Keratinocyte (primary cell): ENCODE data around the gene PLBD2. TPM values are rescaled to one million over a fixed set of nuclear protein-coding genes. Genes with fewer than 3 reads are reported as not detected.

Experiments
- DNase-seq: peaks from one replicate; pipeline ENCODE4 v3.0.0-alpha.2; 2011; ENCODE audit warnings: low read depth, missing footprints, low spot score
- FAIRE-seq: peaks from 2 replicates; lab custom pipeline; 2011; peaks lifted over from hg19 to GRCh38; lab: Jason Lieb, UNC
- H2AFZ ChIP-seq: 2 replicates; pipeline ENCODE4 v1.6.0; 2012; ENCODE audit warnings: low read length, control low read depth, inconsistent platforms; ENCODE audit not compliant: control insufficient read depth
- H3K27ac ChIP-seq: 2 replicates; pipeline ENCODE4 v1.5.1; 2011; ENCODE audit warnings: low read length; ENCODE audit not compliant: control insufficient read depth, insufficient read depth
- H3K27me3 ChIP-seq: 3 replicates; pipeline ENCODE4 v1.6.0; 2011; ENCODE audit warnings: low read length; ENCODE audit not compliant: control insufficient read depth, insufficient read depth; ENCODE audit errors: extremely low read depth
- H3K36me3 ChIP-seq, 2 experiments: 2 replicates in 1 of 2; 3 replicates in 1 of 2; pipeline ENCODE4 v1.5.1; 2011; ENCODE audit warnings: low read length in 2 of 2, mild to moderate bottlenecking in 1 of 2; ENCODE audit not compliant: control insufficient read depth in 2 of 2, insufficient read depth in 2 of 2; ENCODE audit errors: extremely low read depth in 1 of 2
- H3K4me1 ChIP-seq: 3 replicates; pipeline ENCODE4 v1.5.1; 2011; ENCODE audit warnings: low read length; ENCODE audit not compliant: control insufficient read depth, insufficient read depth; ENCODE audit errors: extremely low read depth
- H3K4me2 ChIP-seq: 3 replicates; pipeline ENCODE4 v1.6.0; 2011; ENCODE audit warnings: low read depth, low read length; ENCODE audit not compliant: control insufficient read depth, insufficient read depth; ENCODE audit errors: extremely low read depth
- H3K4me3 ChIP-seq, 3 experiments: fragments of 200-600 bp in 1 of 3; sonication (generic) in 1 of 3; 2 replicates in 2 of 3; 3 replicates in 1 of 3; pipeline ENCODE4 v1.5.1; 2011 to 2016; ENCODE audit warnings: low read length in 3 of 3, mild to moderate bottlenecking in 3 of 3, control low read depth in 2 of 3, inconsistent platforms in 1 of 3, low read depth in 1 of 3, mixed read lengths in 1 of 3, mixed run types in 1 of 3, moderate library complexity in 1 of 3; ENCODE audit not compliant: control insufficient read depth in 2 of 3, insufficient read depth in 2 of 3; ENCODE audit errors: extremely low read depth in 1 of 3
- H3K79me2 ChIP-seq: 2 replicates; pipeline ENCODE4 v1.6.0; 2012; ENCODE audit warnings: low read length; ENCODE audit not compliant: control insufficient read depth, insufficient read depth
- H3K9ac ChIP-seq: 3 replicates; pipeline ENCODE4 v1.6.0; 2011; ENCODE audit warnings: low read length; ENCODE audit not compliant: control insufficient read depth, insufficient read depth; ENCODE audit errors: extremely low read depth
- H3K9me1 ChIP-seq: 3 replicates; pipeline ENCODE4 v1.6.0; 2011; ENCODE audit warnings: low read length; ENCODE audit not compliant: control insufficient read depth, insufficient read depth; ENCODE audit errors: extremely low read depth
- H3K9me3 ChIP-seq: 2 replicates; pipeline ENCODE4 v1.5.1; 2012; ENCODE audit warnings: low read depth, low read length; ENCODE audit not compliant: control insufficient read depth
- H4K20me1 ChIP-seq: 3 replicates; pipeline ENCODE4 v1.6.0; 2011; ENCODE audit warnings: low read length; ENCODE audit not compliant: control insufficient read depth, insufficient read depth; ENCODE audit errors: extremely low read depth
- CTCF ChIP-seq, 3 experiments: IDR thresholded peaks in 1 of 3; conservative IDR thresholded peaks in 1 of 3; optimal IDR thresholded peaks in 1 of 3; 2 replicates in 2 of 3; 3 replicates in 1 of 3; pipeline versions ENCODE3 to v1.5.1; 2011; ENCODE audit warnings: low read length in 3 of 3, mild to moderate bottlenecking in 3 of 3, moderate library complexity in 2 of 3, control low read depth in 1 of 3, inconsistent platforms in 1 of 3; ENCODE audit not compliant: insufficient read depth in 2 of 3; ENCODE audit errors: extremely low read depth in 1 of 3
- EZH2 ChIP-seq: IDR thresholded peaks from one replicate; pipeline ENCODE4 v1.6.1; 2012; ENCODE audit warnings: inconsistent platforms, mild to moderate bottlenecking, low read length, moderate library complexity
- dilution Hi-C: fragments of 300-500 bp; cut with MboI; formaldehyde crosslinking; loops from one replicate; pipeline ENCODE4 v1.7.0; 2020; ENCODE audit warnings: low sequenced_read_pairs; ENCODE audit not compliant: extremely low pct_ligation_motif_present
- polyA plus RNA-seq, 5 experiments: library from polyadenylated mRNA; depleted of rRNA in 3 of 5; stranded (reverse) in 3 of 5; stranded (forward) in 1 of 5; unstranded in 1 of 5; fragments of >200 nt; gene quantifications; 1 replicate in 1 of 5; 2 replicates in 3 of 5; 3 replicates in 1 of 5; pipeline versions ENCODE4 v1.2.1 to v1.2.3, GENCODE V29; 2011 to 2012; ENCODE audit warnings: missing spikeins in 2 of 5, low read depth in 1 of 5, low replicate concordance in 1 of 5

Gene PLBD2
- polyA plus RNA-seq, 1 donor (not counting 4 experiments of a cell fraction or from before 2014, with no cell fraction given): 12.9 TPM

- Histone ChIP-seq H3K27ac (no peak overlapping the region), H3K9me3 (no peaks in the 10 kb centered on the region), H3K27me3 (no peaks in the 10 kb centered on the region), H3K9ac (no peak overlapping the region), H3K4me2 (no peak overlapping the region), H3K36me3 (peaks cover 9 to 13% of the 10 kb centered on the region in 2 experiments), H3K79me2 (no peaks in the 10 kb centered on the region), H3K4me1 (no peaks in the 10 kb centered on the region), H2AFZ (no peak overlapping the region), H4K20me1 (no peaks in the 10 kb centered on the region), H3K9me1 (no peaks in the 10 kb centered on the region), H3K4me3 (no peak overlapping the region)
- FAIRE-seq (no peak), DNase-seq (no peak)
- TF ChIP-seq EZH2 (no peak), CTCF (optimal IDR thresholded peaks at IDR 0.05 in 1 of 3, IDR thresholded peaks at IDR 0.05 in 1 of 3, conservative IDR thresholded peaks at IDR 0.05 in 1 of 3; ENCODE audit: extremely low read depth in 1 of 3, insufficient read depth in 2 of 3, low read length in 3 of 3) (no peak)
- dilution Hi-C loops: no loop called here
Measured at GRCh38 chr12:113314121-113314529, 44.3 kb upstream of the PLBD2 start.

GRCh38 chr12:113315358-113315757, 43.0 kb upstream of the PLBD2 start:
- TF ChIP-seq CTCF (optimal IDR thresholded peaks at IDR 0.05 in 1 of 3, IDR thresholded peaks at IDR 0.05 in 1 of 3, conservative IDR thresholded peaks at IDR 0.05 in 1 of 3; ENCODE audit: extremely low read depth in 1 of 3, insufficient read depth in 2 of 3, low read length in 3 of 3) (no peak), EZH2 (no peak)
- dilution Hi-C loops: no loop called here
- Histone ChIP-seq H3K36me3 (peaks cover 9 to 17% of the 10 kb centered on the region in 2 experiments), H3K4me2 (no peak overlapping the region), H3K9me1 (no peaks in the 10 kb centered on the region), H3K27ac (no peak overlapping the region), H4K20me1 (no peaks in the 10 kb centered on the region), H3K79me2 (no peaks in the 10 kb centered on the region), H2AFZ (no peak overlapping the region), H3K9ac (no peak overlapping the region), H3K4me1 (no peaks in the 10 kb centered on the region), H3K27me3 (no peaks in the 10 kb centered on the region), H3K9me3 (no peaks in the 10 kb centered on the region), H3K4me3 (no peak overlapping the region)
- no peak for FAIRE-seq
- no peak for DNase-seq
